HG02938 (cell line): Measurements from ENCODE around the gene NDRG3.

ENCODE experiments used
- ATAC-seq: cut with Tn5 transposase; IDR thresholded peaks from one replicate; pipeline ENCODE4 v1.9.1; 2021; ENCODE audit warnings: mild to moderate bottlenecking, moderate library complexity; ENCODE audit not compliant: unreplicated experiment

NDRG3 gene

DNA sequence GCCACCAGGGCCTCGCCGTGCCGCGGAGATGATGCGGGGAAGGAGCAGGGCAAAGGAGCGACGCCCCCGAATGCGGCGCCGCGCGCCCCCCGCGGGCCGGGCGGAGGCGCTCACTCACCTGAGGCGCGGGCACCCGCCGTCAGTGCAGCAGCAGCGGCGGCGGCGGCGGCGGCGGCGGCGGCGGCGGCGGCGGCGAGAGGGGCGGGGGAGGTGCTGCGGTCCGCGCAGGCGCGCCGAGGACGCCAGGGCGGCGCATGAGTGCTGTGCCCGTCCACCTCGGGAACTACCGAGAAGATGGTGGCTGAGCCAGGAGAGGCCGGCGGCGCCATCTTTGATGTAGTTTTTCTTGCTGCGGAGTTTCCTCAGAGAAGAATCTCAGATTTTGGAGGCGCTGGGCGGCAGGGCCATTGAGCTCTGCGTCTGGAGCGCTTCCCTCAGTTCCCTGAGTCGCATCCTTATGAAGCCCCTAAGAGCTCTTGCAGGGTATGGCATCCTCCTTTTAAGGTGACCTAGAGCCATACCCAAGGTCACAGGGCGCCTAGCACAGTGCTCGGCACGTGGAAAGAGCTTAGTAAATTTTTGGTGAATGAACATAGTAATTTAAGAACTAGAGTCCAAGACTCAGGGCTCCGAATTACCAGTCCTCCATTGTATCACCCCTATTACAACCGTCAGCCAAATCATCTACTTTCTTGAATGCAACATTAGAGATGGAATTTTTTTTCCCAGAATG lies at the start of gene NDRG3:
Gene NDRG3 (minus strand): TSS at position 164 of the 733 bp plus-strand sequence. CDS start 24,355 bp downstream, outside the sequence.
- ATAC-seq, result peak; percentile 91

DNA sequence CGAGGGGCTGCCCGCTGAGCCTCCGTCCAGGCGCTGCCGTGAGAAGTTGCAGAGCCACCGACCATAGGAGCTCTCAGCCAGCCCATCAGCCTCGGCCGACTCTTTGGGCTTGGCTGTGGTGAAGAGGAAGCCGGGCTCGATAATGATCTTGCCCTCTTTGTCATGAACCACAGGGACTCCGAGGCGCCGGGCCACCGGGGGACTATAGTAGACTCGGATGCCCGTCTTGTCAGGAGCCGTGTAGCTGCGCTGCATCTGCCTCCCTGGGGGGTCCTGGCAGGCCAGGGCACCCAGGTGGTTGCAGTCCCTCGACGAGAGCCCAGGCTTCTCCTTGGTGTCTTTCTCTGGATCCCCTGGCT lies 48.2 kb upstream of the NDRG3 start:
- no peak for ATAC-seq

GRCh38 chr20:36793294-36794115 lies 47.6 kb upstream of the NDRG3 start:
- no peak for ATAC-seq

DNA sequence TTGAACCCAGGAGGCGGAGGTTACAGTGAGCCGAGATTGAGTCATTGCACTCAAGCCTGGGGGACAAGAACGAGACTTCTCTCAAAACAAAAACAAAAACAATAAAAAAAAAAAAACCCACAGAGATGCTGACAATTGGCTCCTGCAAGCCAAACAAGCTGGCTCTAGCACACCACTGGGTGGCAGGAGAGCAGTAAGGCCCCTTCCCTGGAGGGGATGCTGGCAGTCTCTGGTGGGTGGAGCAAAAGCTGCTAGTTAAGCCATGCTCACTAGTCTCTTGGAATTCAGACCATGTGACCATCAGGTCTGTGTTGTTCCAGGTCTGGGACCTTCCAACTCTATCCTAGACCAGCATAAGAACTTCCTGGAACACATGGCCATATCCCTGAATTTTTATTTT lies 46.5 kb upstream of the NDRG3 start:
- no peak for ATAC-seq

- no peak for ATAC-seq
These were observed 46.0 kb upstream of the NDRG3 start for GRCh38 chr20:36791862-36792261.

DNA sequence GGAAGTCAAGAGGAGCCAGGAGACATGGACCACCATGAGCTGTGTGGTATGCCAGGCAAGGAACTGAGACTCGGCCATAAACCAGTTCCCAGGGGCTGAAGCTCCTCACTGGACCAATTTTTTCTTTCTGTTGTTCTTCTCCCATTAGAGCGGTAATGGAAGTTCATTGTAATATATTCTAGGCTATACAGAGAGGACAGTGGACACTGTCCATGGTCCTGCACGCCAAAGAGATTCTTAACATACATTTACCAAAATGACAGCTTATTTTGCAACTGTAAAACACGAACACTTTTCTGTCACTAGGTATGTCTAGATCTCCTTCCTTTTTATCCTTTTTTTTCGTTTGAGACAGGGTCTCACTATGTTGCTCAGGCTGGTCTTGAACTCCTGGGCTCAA lies 40.8 kb upstream of the NDRG3 start:
- ATAC-seq, result no peak

DNA sequence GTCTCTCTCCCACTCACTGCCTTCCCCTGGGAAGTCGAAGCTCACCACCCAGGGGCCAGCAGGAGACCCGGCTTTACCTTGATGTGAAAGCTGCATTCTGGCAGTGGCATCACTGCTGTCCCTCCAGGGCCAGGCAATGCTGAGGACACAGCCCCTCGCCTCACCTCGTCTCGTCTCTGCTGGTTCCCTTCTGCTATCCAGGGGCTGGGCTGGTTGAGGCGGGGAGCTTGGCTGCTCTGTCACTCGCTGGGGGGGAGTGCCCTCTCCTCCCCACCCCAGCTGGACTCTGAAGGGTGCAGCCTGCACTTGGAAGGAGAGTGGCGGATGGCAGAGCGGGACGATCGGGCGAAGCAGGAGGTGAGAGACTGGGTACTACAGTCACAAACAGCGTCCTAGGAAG lies 40.4 kb upstream of the NDRG3 start:
- no peak for ATAC-seq

GRCh38 chr20:36785308-36785707 lies 39.4 kb upstream of the NDRG3 start:
- ATAC-seq, result no peak

- no peak for ATAC-seq
These were observed 39.0 kb upstream of the NDRG3 start for GRCh38 chr20:36784900-36785299.

DNA sequence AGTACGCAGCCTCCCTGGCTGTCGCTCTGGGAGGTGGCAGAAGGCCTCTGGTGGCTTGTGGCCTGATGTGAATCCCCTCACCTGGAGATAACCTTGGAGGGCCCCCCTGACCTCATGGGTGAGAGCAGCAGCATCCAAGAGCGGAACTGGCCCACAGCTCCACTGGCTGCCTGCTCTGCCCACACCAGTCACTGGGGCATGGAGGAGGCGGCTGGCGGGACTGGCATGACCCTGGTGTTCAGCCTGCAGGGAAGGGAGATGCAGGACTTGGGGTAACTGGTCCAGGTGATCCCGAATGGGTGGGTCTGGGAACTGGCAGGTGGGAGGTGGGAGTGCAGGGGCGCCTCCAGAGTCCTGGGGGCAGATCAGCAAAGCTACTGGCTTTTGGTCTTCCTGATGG lies 38.2 kb upstream of the NDRG3 start:
- ATAC-seq, result no peak

GRCh38 chr20:36779656-36780025 lies 33.8 kb upstream of the NDRG3 start:
- no peak for ATAC-seq

- ATAC-seq, result no peak
These were observed 33.2 kb upstream of the NDRG3 start for GRCh38 chr20:36778831-36779655.

DNA sequence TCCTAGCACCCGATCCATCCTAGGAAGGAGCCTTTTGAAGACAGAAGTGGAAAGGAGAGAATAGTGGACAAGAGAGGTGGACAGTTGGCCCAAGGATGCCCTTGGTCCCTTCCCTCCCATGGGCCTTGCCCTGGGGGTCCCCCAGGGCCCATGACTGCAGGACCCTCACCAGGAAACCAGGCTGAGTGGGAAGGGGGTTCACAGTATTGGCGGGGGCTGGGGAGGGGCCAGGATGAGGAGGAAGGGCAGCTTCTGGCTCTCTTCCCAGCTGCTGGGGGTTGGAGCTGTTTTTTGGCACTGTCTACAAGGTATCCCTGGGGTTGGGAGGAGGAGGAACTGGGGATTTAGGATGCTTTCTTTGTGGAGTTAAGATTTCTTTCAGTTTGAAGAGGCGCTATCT lies 31.7 kb upstream of the NDRG3 start:
- ATAC-seq, result no peak

DNA sequence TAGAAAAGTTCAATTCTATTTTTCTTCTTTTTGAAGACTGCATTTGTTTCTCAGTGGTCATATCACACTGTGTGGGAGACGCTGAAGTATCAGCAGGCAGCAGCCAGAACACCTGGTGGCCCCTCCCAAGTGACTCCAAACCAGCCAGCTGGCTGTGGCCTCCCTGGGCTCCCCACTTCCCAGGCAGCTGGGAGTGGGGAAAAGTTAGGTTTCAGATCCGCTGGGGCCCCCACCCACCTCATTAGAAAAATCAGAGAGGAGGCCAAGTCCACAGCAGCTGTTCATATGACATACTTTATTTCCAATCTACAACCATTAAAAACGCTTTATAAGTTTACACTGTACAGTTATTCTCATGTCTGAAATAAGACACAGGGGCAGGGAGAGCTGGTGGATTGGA lies 31.3 kb upstream of the NDRG3 start:
- no peak for ATAC-seq

DNA sequence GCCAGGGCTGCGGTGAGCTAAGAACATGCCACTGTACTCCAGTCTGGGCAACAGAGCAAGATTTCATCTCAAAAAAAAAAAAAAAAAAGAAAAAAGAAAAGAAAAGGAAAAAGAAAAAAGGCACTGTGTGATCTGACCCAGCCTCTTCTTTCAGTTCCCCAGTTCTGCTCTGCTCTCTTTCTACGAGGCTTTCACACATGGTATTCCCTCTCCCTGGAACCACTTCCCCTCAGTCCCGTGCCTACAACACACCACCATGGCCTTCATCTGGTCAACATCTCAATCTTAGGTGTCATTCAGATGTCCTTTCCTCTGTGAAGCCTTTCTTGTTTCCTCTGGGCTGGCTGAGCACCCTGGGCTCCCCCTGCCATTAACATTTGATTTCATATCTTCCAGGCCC lies 29.9 kb upstream of the NDRG3 start:
- no peak for ATAC-seq

- ATAC-seq, result no peak
These were observed 29.3 kb upstream of the NDRG3 start for GRCh38 chr20:36775196-36775595.

GRCh38 chr20:36773597-36774390 lies 27.9 kb upstream of the NDRG3 start, which contains the start of gene DSN1:
TSS of gene DSN1 (minus strand) at chr20:36773763. CDS start at chr20:36771458, 2,305 bp downstream.
- ATAC-seq, result peak; percentile 79

DNA sequence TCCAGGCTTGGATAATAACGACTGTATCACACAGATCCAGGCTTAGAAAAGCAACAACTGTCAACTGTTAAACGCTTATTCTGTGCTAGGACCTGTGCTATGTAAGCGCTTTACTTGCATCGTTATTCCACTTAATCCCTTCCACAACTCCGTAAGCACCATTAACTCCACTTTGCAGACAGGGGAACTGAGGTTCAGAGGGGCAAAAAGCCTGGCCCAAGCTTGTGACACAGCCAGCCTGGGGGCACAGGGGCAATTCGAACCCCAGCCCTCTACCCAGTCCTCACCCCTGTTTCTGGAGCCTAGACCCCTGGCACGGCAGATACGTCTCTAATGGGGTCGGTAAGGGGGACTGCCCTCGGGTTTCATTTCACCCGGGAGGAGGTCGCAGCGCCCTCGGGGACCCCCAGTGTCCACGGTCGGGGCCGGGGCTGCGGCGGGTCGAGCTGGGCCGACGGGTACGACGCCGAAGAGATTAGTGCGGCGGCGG lies 27.3 kb upstream of the NDRG3 start:
- ATAC-seq, result peak; percentile 10

GRCh38 chr20:36770680-36771079 lies 24.8 kb upstream of the NDRG3 start:
- ATAC-seq, result no peak

DNA sequence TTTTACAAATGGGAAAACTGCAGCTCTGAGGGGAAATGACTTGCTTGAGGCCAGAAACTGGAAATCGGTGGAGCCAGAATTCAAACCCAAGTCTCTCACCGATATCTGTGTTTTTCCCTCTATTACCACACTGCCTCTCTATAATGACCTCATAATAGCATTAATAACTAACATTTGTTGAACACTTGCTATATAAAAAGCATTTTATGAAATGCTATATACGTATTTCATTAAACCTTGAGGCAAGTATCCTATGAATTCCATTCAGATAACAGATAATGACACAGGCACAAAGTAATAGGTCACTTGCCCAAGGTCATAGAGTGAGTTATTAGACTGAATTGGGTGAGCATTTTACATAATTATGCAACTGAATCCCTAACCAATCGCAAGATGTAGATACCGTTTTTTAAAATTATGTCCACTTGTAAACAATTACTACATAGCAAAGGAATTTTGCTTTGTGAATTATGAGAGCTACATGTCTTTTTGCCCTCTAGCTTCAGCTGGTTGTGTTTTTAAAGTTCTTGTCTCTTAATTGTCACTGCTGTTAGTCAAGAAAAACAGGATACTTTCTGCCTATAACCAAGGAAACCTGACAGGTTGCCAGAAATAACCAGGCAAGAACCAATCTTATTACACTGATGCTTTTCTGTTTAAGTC lies 23.0 kb upstream of the NDRG3 start:
- ATAC-seq, result no peak
